ENCODE results near the gene NCKAP5. TPM values are rescaled to one million over a fixed set of nuclear protein-coding genes. Genes with fewer than 3 reads are reported as not detected.

NCKAP5 gene
- total and polyA plus RNA-seq, 8 donors: 0.23 to 1.5 (median 0.44) TPM

DNA sequence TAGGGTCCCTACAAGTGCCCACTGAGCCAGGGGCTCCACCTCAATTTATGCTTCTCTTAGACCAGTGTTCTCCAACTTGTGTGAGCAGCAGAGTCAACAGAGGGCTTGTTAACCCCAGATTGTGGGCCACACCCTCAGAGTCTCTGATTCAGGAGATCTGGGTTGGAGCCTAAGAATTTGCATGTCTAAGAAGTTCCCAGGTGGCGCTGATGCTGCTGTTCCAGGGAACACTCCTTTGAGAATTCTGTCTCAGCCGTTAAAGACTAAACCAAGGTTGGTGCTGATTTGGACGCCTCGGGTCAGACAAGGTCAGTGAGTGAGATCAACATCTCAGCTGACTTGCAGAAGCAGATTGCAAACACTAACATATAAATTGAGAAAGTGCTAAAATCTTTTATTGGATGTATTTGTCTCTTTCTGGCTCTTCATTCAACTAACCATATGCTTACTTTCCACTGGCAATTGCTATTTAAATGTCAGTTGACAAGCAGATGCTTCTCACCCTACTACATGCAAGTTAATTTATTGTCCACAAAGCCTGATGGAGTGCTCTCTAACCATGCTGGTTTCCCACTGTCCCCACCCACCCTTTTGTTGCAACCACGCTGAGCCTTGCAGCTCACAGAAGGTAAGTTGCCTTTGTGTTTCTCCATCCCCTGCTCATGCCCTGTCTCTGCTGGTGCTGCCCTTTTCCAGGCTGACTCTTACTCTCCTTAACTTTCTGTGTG is 929.8 kb downstream of the NCKAP5 start:
- H3K36me3 ChIP-seq: no peaks in the 10 kb centered on the region
- H3K4me1 ChIP-seq: no peaks in the 10 kb centered on the region
- intact Hi-C loops (cut with DNase I): no loop called here
- 73 to 77% methylated on average over 5 of the region's 5 CpGs for WGBS, 2 donors
- FAIRE-seq: no peak
- no peaks in the 10 kb centered on the region for H3K27me3 ChIP-seq
- DNase-seq: no peak
- TF ChIP-seq, protein P1, sequence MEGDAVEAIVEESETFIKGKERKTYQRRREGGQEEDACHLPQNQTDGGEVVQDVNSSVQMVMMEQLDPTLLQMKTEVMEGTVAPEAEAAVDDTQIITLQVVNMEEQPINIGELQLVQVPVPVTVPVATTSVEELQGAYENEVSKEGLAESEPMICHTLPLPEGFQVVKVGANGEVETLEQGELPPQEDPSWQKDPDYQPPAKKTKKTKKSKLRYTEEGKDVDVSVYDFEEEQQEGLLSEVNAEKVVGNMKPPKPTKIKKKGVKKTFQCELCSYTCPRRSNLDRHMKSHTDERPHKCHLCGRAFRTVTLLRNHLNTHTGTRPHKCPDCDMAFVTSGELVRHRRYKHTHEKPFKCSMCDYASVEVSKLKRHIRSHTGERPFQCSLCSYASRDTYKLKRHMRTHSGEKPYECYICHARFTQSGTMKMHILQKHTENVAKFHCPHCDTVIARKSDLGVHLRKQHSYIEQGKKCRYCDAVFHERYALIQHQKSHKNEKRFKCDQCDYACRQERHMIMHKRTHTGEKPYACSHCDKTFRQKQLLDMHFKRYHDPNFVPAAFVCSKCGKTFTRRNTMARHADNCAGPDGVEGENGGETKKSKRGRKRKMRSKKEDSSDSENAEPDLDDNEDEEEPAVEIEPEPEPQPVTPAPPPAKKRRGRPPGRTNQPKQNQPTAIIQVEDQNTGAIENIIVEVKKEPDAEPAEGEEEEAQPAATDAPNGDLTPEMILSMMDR (IDR thresholded peaks at IDR 0.05): no peak
- no peak overlapping the region for H3K27ac ChIP-seq
- H3K9me3 ChIP-seq: no peaks in the 10 kb centered on the region
- ATAC-seq: no peak
- H3K4me3 ChIP-seq: no peak overlapping the region

DNA sequence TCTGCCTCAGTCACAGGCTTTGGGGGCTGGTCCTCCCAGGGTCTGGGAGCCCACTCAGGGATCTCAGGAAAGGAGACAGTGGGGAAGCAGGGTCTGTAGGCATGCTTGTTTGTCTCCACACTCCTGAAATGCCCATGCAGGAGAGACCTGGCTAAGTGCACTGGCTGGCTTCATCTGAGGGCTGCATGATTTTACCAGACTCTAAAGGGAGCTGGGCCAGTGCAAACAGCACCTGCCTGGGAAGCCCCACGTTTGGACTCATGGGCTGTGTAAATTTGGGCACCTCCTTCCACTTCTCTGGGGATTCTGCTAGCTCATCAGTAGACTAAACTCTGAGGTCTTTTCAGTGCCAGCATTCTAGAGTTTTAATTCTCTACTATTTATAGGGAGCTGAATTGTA is 931.9 kb downstream of the NCKAP5 start:
- Histone ChIP-seq H3K36me3 (no peaks in the 10 kb centered on the region), H3K4me1 (peaks cover 12 to 15% (median 13%) of the 10 kb centered on the region in 3 donors), H3K9me3 (no peaks in the 10 kb centered on the region), H3K27ac (no peak overlapping the region), H3K27me3 (no peaks in the 10 kb centered on the region), H3K4me3 (no peak overlapping the region)
- no peak for ATAC-seq
- DNase-seq: no peak
- TF ChIP-seq, protein P1 (IDR thresholded peaks at IDR 0.05): no peak
- intact Hi-C loops (cut with DNase I): no loop called here
- no peak for FAIRE-seq
- WGBS, 2 donors: 21 to 24% methylated on average over 1 of the region's 1 CpG

DNA sequence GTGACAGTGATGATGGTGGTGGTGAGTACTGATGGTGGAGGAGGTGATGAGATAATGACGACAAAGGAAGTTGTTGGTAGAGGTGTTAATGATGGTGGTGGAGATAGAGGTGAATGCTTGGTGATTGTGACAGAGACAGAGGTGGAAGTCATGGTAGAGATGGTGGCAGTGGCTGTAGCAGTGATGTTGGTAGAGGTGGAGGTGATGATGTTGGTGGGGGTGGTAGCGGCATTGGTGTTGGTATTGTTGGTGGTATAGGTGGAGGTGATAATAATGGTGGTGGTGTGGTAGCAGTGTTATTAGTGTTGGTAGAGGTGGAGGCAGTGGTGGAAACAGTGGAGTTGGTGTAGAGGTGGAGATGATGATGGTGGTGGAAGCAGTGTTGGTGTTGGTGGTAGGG is 934.6 kb downstream of the NCKAP5 start:
- Histone ChIP-seq H3K4me3 (no peak overlapping the region), H3K36me3 (no peaks in the 10 kb centered on the region), H3K27me3 (no peaks in the 10 kb centered on the region), H3K4me1 (peaks cover 14 to 17% (median 15%) of the 10 kb centered on the region in 3 donors), H3K9me3 (no peaks in the 10 kb centered on the region), H3K27ac (no peak overlapping the region)
- WGBS, 2 donors: 97 to 98% methylated on average over 2 of the region's 2 CpGs
- TF ChIP-seq, protein P1 (IDR thresholded peaks at IDR 0.05): no peak
- no peak for FAIRE-seq
- intact Hi-C loops (cut with DNase I): no loop called here
- no peak for DNase-seq
- ATAC-seq: no peak

DNA sequence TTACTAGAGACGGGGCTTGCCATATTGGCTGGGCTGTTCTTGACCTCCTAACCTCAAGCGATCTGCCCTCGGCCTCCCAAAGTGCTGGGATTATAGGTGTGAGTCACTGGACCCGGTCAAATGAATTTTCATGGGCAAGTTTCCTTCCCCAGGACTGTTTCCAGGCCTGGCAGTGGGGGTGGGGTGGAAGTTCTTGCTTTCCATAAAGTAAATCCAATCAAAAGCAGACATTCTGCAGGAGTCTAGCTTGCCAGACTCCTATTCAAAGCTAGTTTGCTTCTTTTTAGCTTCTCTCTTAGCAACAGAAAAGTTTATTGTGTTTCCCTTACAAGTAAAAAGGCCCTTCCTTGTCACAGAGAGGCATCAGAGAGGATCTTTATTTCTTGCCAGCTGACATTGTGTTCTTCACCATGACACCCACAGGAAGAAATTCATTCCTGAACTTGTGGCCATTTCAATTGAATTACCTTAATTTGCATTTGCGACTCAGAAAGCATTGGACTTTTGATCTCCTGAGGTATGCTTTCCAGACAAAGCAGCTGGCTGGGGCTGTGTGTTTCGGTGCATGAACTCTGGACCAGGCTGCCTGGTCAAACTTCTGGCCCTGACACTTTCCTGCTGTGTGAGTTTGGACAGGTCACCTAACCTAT is 936.1 kb downstream of the NCKAP5 start:
- ATAC-seq (peak; percentile 40 to 82 (median 73)), DNase-seq (no peak), FAIRE-seq (no peak)
- Histone ChIP-seq H3K36me3 (no peaks in the 10 kb centered on the region), H3K4me3 (no peak overlapping the region), H3K4me1 (peaks cover 14 to 23% (median 15%) of the 10 kb centered on the region in 3 donors), H3K27me3 (no peaks in the 10 kb centered on the region), H3K27ac (peak overlapping the region in 2 of 4 donors; percentile 31 to 45), H3K9me3 (no peaks in the 10 kb centered on the region)
- WGBS, 2 donors: 42 to 44% methylated on average over 6 of the region's 6 CpGs
- intact Hi-C loops (cut with DNase I): no loop called here
- TF ChIP-seq, protein P1 (IDR thresholded peaks at IDR 0.05): no peak

DNA sequence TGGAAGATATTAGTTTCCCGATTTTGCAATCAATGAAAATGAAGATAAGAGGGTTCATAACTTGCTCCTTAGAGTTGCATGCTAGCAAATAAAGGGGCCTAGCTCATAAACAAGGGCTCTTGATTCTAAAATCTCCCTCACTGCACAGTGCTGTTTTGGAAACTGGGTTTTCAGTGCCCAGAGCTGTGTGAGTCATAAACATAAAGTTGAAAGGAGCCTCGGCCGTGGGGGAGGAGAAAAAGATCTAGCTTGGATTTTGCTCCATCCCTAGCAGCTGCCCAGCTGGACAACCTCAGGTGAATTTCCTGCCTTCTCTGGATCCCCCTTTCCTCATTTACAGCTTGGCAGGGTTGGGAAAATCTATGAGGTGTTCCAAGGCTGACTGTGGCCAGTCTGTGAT is 940.7 kb downstream of the NCKAP5 start:
- Histone ChIP-seq H3K4me1 (peaks cover 12 to 24% (median 12%) of the 10 kb centered on the region in 3 donors), H3K27ac (no peak overlapping the region), H3K4me3 (no peak overlapping the region), H3K9me3 (no peaks in the 10 kb centered on the region), H3K27me3 (no peaks in the 10 kb centered on the region), H3K36me3 (no peaks in the 10 kb centered on the region)
- 54 to 69% methylated on average over 3 of the region's 3 CpGs for WGBS, 2 donors
- FAIRE-seq (no peak), ATAC-seq (peak in 1 of 4 donors; percentile 29), DNase-seq (no peak)
- intact Hi-C loops (cut with DNase I): no loop called here
- TF ChIP-seq, protein P1 (IDR thresholded peaks at IDR 0.05): no peak

Measured in pancreas (tissue), 10 donors.